Aorta (tissue), 5 donors: Measurements from ENCODE around the gene CDH11. TPM values are rescaled to one million over a fixed set of nuclear protein-coding genes. Genes with fewer than 3 reads are reported as not detected.

Experiments
- ATAC-seq: fragments of 200-7000 bp; cut with Tn5 transposase; one replicate; pipeline ENCODE4 v1.9.1; 2022; ENCODE audit warnings: moderate library complexity; ENCODE audit not compliant: low FRiP score
- DNase-seq, 2 donors: peaks; one replicate each; pipeline ENCODE4 v3.0.0-alpha.2; 2020
- H3K27ac ChIP-seq, 2 donors: one replicate each; pipeline ENCODE4 v1.5.1; 2013; ENCODE audit warnings: low read length in 2 of 2, mild to moderate bottlenecking in 2 of 2, moderate library complexity in 2 of 2, control low read depth in 1 of 2, inconsistent platforms in 1 of 2, low read depth in 1 of 2
- H3K27me3 ChIP-seq, 2 donors: one replicate each; pipeline ENCODE4 v1.6.1; 2013; ENCODE audit warnings: control low read depth in 1 of 2, low read length in 1 of 2, mild to moderate bottlenecking in 1 of 2, moderate library complexity in 1 of 2; ENCODE audit not compliant: insufficient read depth in 2 of 2, control insufficient read depth in 1 of 2
- H3K36me3 ChIP-seq, 2 donors: one replicate each; pipeline ENCODE4 v1.6.1; 2013; ENCODE audit warnings: control low read depth in 1 of 2, low read length in 1 of 2, mild to moderate bottlenecking in 1 of 2; ENCODE audit not compliant: insufficient read depth in 2 of 2, control insufficient read depth in 1 of 2
- H3K4me1 ChIP-seq, 2 donors: one replicate each; pipeline ENCODE4 v1.6.1; 2013; ENCODE audit warnings: low read length in 2 of 2, control low read depth in 1 of 2, mild to moderate bottlenecking in 1 of 2, moderate library complexity in 1 of 2; ENCODE audit not compliant: insufficient read depth in 2 of 2, control insufficient read depth in 1 of 2
- H3K4me3 ChIP-seq, 2 donors: one replicate each; pipeline ENCODE4 v1.5.1; 2013; ENCODE audit warnings: low read length in 2 of 2, control low read depth in 1 of 2, mild to moderate bottlenecking in 1 of 2
- H3K9me3 ChIP-seq: one replicate; pipeline ENCODE4 v1.6.1; 2013; ENCODE audit warnings: mild to moderate bottlenecking, low read length; ENCODE audit not compliant: control insufficient read depth
- WGBS, 2 donors: extraction: QIAGEN DNeasy Blood & Tissue Kit; methylation state at CpG; one replicate each; pipeline ENCODE4 v1.1.7; 2013; 5-methylcytosine and 5-hydroxymethylcytosine counted together
- intact Hi-C, 2 donors: fragments of 100-400 bp; cut with DNase I; formaldehyde crosslinking; loops; one replicate each; pipeline versions ENCODE4 v1.14.2 to v1.15.0; 2022
- polyA plus RNA-seq, 2 donors: library from polyadenylated mRNA; stranded (reverse); fragments of 200-250 nt; gene quantifications; one replicate each; pipeline ENCODE4 v1.2.3, GENCODE V29; 2013
- total RNA-seq, 2 donors: library from RNA; stranded (reverse); fragmentation: NEBNext Ultra II Directional; extraction: Animal tissue kit (Norgen Biotek cat#: 25700); gene quantifications; one replicate each; pipeline ENCODE4 v1.2.1, GENCODE V29; 2021
- donor health status: healthy with polysubstance abuse.
- donor health status: Bipolar disorder and iron deficiency.
- donor health status: DM: no; HTN: no; CAD: no.
- donor health status: DM: no; HTN: no; CAD: no.
- donor health status: DM: yes; HTN: yes; CAD: no.

Gene CDH11
- total and polyA plus RNA-seq, 4 donors = 11.9 to 182 (median 51.9) TPM

DNA sequence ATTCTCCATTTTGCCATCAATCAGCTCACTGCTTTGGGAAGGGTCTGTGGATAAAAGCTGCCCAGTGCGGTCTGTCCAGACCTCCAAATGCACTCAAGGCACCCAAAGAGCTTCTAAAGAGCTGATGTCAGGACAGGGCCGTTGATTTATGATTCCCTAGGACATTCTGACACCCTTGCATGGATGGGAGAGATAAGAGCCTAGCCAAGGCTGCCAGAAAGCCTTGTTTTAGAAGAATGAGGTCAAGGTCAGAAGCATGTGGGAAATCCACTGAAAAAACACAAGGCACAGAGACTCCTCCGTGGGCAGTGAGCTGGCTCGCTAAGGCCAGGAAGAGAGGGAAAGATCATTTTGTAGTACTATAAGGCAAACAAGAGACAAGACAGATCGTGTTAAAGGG is 214.0 kb downstream of the CDH11 start:
- 8 to 11% methylated on average over 5 of the region's 5 CpGs for WGBS, 2 donors
- H3K36me3 ChIP-seq = no peaks in the 10 kb centered on the region
- DNase-seq = no peak
- no peaks in the 10 kb centered on the region for H3K27me3 ChIP-seq
- no peak for ATAC-seq
- peaks cover 0 to 4% of the 10 kb centered on the region in 2 donors for H3K4me1 ChIP-seq
- intact Hi-C loops = no loop called here
- H3K4me3 ChIP-seq = no peak overlapping the region
- H3K27ac ChIP-seq = no peak overlapping the region
- H3K9me3 ChIP-seq = no peaks in the 10 kb centered on the region

GRCh38 chr16:64903770-64904169 is 218.1 kb downstream of the CDH11 start:
- Histone ChIP-seq H3K27me3 (no peaks in the 10 kb centered on the region), H3K36me3 (no peaks in the 10 kb centered on the region), H3K9me3 (no peaks in the 10 kb centered on the region), H3K4me1 (no peaks in the 10 kb centered on the region), H3K4me3 (no peak overlapping the region), H3K27ac (no peak overlapping the region)
- intact Hi-C loops = no loop called here
- no peak for DNase-seq
- no peak for ATAC-seq
- WGBS, 2 donors = 95 to 96% methylated on average over 3 of the region's 3 CpGs

DNA sequence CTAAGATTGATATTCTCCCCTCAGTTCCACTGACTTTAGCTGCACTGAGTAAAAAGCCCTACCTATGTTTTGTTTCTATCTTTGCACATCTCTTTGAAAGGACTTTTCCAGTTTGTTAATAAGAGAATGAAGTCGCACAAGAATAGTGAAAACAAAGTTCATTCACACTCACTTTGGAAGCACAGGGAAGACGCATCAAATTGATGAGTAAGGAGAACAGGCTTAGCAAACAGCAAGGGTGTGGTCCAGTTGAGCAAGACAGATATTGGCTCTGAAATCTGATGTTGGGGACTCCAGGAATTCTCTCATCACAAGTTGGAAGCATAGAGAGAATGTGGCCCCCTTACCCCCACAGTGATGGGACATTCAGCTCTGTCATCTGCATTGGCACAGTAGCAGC is 221.3 kb downstream of the CDH11 start:
- H3K27ac ChIP-seq = no peak overlapping the region
- intact Hi-C loops = no loop called here
- WGBS, 2 donors = 94 to 96% methylated on average over 2 of the region's 2 CpGs
- no peaks in the 10 kb centered on the region for H3K9me3 ChIP-seq
- no peaks in the 10 kb centered on the region for H3K27me3 ChIP-seq
- DNase-seq = no peak
- no peaks in the 10 kb centered on the region for H3K4me1 ChIP-seq
- H3K4me3 ChIP-seq = no peak overlapping the region
- ATAC-seq = no peak
- H3K36me3 ChIP-seq = no peaks in the 10 kb centered on the region

DNA sequence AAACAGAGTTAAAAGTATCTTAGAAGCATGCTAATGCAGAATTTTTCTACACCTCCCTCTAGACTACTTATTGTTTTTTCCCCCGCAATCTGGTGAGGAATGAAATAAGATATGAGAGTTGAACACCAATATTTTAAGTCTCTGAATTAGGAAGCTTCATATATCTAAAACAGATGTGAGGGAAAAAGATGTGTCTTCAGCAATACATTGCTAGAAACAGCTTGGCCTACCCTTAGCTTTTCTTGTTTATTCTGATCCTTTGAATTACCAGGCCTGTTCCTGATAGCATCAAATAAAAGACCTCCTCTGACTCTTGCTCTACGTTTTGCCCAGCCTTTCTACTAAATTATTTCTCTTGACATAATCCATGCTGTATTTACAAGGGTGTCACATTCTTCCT is 221.8 kb downstream of the CDH11 start:
- WGBS, 2 donors = 49 to 65% methylated on average over 2 of the region's 2 CpGs

DNA sequence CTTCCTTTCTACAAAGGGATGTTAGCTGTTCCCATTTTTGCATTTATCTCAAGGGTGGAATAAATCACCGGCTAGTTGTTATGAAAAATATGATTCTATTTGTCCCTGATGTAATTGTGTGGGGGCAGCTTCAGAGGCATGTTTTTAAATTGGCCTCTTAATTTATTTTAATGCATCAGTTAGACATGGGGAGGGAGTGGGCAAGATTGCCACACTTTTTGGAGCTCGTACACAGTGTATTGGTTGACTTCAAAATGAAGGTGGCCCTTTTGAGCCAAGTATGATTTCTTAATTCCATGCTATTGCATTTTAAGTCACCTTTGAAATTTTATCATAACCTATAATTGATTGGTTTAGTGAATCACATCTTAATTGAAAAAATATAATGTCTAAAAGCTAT is 223.7 kb downstream of the CDH11 start:
- Histone ChIP-seq H3K4me3 (no peak overlapping the region), H3K27ac (no peak overlapping the region), H3K4me1 (peaks cover 0 to 1% of the 10 kb centered on the region in 2 donors), H3K27me3 (no peaks in the 10 kb centered on the region), H3K9me3 (no peaks in the 10 kb centered on the region), H3K36me3 (no peaks in the 10 kb centered on the region)
- no peak for DNase-seq
- WGBS, 2 donors = 81 to 85% methylated on average over 2 of the region's 2 CpGs
- intact Hi-C loops = no loop called here
- ATAC-seq = no peak

More for the DNA sequence above, 221.8 kb downstream of the CDH11 start:
- no peak for DNase-seq
- Histone ChIP-seq H3K27ac (no peak overlapping the region), H3K9me3 (no peaks in the 10 kb centered on the region), H3K36me3 (no peaks in the 10 kb centered on the region), H3K27me3 (no peaks in the 10 kb centered on the region), H3K4me1 (no peaks in the 10 kb centered on the region), H3K4me3 (no peak overlapping the region)
- intact Hi-C loops = no loop called here
- no peak for ATAC-seq
